IPS-NIHi11 (cell line): ENCODE measurements around the gene FAM219B.
A peak's percentile ranks its signal among the peaks of the same experiment; 100 is the strongest.
"Not testable (repeated sequence)": the region's sequence is repeated elsewhere in the genome, so short reads cannot be mapped to it uniquely, and the experiment has no call there.

Experiments used
- DNase-seq: peaks from one replicate; pipeline ENCODE4 v3.0.0; 2012; ENCODE audit warnings: mixed read lengths, low spot score

FAM219B gene

GRCh38 chr15:74903676-74904075, 3.0 kb downstream of the FAM219B start:
- no peak for DNase-seq

- no peak for DNase-seq
These were observed 4.2 kb downstream of the FAM219B start for GRCh38 chr15:74902295-74903075.

DNA sequence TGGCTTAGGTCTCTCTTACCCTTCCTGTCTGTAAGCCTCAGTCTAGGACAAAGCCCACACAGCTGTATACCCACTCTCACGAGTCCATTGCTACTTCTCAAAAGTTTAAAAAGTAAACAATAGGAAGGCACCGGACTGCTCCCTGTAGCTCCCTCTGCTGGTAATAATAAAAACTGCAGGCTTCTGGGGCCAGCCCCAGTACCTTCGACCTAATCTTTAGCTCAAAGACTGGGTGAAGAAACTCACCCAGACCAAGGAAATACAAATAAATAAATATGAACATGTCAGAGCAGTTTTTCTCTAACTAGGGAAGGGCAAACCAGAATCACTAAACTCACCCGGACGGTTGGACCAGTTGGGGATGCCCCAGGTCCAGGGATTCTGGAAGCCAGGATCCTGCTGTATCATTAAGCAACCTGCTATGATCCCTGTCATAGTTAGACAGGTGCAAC, 5.0 kb downstream of the FAM219B start:
- peak; percentile 82 for DNase-seq

DNA sequence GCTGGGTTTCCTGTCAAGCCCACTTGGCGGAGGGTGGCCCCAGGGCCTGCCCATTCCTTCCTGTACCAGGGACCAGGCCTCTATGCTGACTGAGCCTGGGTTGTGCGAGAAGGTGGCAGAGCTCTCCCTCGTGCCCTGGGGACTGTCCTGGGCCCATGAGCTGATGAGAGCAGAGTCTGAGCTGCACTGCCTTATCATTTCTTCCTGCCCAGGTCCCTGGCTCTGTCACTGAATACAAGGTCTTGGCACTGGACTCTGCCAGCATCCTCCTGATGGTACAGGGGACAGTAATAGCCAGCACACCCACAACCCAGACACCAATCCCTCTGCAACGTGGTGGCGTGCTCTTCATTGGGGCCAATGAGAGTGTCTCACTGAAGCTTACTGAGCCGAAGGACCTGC, 9.3 kb downstream of the FAM219B start:
- DNase-seq = no peak

- no peak for DNase-seq
These were observed 10.3 kb downstream of the FAM219B start for GRCh38 chr15:74896316-74896715.

DNA sequence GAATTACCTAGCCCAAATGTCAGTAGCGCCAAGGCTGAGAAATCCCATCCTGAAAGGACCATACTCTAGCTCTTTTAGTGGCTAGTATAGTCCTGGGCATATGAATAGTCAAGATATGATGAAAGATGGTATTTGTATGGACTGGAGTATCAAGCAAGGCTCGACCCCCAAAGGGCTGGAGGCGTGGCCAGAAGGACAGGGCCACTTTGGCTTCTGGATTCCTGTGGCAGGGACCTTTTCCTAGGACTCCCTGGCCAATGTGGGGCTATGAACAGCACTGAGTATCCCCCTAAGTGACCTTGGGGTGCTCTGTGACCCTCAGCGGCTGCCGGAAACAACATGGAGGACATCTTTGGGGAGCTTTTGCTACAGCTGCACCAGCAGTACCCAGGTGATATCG, 10.8 kb downstream of the FAM219B start:
- DNase-seq = no peak

GRCh38 chr15:74894383-74894782, 12.3 kb downstream of the FAM219B start:
- not testable (repeated sequence) for DNase-seq

DNA sequence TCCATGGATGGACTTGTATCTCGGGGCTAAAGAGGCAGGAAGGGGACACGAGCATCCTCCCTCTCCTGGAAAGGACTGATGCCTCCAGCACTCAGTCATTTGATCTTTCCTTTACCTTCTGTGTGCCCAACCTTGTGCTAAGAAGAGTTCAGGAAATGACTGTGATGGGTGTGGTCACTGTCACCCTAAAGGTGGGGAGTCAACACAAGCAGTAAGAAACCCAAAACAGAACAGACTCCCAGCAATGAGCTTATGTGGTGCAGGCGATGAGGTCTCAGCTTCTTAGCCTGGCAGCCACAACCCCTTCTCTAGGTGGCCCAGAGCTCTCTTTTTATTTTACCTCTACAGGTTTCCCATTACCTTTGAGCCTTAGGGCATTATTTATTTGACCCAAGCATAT, 13.0 kb downstream of the FAM219B start:
- DNase-seq = no peak

GRCh38 chr15:74892931-74893330, 13.7 kb downstream of the FAM219B start:
- no peak for DNase-seq

DNA sequence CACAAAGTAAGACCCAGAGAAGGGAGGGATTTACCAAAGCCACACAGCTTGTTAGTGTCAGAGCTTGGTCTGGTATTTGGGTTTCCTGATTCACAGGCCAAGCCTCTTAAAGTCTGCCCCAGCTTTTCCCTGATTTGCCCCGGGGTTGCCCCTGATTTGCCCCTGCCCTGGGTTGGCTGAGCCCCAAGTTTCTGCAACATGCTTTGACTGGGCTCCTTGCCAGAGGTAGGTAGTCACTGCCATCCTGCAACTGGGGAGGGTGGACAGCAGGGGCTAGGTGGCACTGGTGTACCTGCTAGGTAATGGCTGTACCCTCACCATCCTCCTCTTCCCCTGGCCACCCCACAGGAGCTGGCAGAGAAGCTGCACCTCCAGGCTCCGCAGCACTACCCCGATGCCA, 14.3 kb downstream of the FAM219B start:
- no peak for DNase-seq

DNA sequence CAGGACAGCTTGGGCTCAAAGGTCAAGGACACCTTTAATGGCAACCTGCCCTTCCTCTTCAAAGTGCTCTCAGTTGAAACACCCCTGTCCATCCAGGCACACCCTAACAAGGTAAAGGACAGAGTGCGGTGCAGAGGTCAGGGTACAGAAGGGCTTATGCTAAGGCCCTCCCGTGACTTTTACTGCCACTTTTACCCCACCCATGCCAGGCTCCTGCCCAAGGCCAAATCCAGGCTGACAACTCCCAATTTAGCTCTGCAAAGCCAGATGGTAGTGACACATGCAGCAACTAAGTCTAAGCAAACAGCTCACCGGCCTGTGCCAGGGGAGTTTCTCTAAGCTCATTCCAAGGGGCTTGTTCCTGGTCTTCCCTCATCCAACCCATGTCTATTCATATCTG, 15.2 kb downstream of the FAM219B start:
- no peak for DNase-seq

- no peak for DNase-seq
These were observed 16.0 kb downstream of the FAM219B start for GRCh38 chr15:74890665-74890960.

GRCh38 chr15:74889883-74890664, 16.6 kb downstream of the FAM219B start, which contains the start of gene MPI:
Gene MPI (plus strand): TSS chr15:74890042. CDS start chr15:74890074, 32 bp downstream.
- peak; percentile 99 for DNase-seq

DNA sequence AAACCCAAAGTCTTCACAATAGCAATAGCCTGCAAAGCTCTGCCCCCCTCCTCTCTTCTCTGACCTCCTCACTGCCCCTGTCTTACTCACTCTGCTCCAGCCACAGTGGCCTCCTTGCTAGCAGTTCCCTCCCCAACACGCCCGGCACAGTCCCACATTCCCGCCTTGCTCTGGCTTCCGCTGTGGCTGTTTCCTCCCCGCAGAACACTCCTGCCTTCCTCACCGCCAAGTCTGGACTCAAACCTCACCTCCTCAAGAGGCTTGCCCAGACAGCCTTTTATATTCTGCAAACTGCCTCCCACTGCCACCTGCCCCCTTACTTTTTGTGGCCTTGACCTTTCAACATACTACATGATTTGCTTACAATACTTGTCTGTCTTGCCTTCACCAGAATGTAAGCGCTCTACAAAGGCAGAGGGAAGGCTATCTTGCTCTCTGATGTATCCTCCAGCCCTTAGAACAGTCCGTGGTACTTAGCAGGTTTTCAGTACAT, 17.2 kb downstream of the FAM219B start:
- DNase-seq = peak; percentile 61

- DNase-seq = no peak
These were observed 17.9 kb downstream of the FAM219B start for GRCh38 chr15:74888716-74889115.

- not testable (repeated sequence) for DNase-seq
These were observed 19.0 kb downstream of the FAM219B start for GRCh38 chr15:74887537-74888193.

DNA sequence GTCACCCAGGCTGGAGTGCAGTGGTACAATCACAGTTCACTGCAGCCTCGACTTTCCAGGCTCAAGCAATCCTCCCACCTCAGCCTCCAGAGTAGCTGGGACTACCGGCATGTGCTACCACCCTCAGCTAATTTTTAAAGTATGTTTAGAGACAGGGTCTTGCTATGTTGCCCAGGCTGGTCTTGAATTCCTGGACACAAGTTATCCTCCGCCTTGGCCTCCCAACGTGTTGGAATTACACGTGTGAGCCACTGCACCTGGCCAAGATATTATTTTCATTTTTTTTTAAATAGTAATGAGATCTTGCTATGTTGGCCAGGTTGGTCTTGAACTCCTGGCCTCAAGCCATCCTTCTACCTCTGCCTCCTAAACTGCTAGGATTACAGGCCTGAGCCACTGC, 21.2 kb downstream of the FAM219B start:
- no peak for DNase-seq

DNA sequence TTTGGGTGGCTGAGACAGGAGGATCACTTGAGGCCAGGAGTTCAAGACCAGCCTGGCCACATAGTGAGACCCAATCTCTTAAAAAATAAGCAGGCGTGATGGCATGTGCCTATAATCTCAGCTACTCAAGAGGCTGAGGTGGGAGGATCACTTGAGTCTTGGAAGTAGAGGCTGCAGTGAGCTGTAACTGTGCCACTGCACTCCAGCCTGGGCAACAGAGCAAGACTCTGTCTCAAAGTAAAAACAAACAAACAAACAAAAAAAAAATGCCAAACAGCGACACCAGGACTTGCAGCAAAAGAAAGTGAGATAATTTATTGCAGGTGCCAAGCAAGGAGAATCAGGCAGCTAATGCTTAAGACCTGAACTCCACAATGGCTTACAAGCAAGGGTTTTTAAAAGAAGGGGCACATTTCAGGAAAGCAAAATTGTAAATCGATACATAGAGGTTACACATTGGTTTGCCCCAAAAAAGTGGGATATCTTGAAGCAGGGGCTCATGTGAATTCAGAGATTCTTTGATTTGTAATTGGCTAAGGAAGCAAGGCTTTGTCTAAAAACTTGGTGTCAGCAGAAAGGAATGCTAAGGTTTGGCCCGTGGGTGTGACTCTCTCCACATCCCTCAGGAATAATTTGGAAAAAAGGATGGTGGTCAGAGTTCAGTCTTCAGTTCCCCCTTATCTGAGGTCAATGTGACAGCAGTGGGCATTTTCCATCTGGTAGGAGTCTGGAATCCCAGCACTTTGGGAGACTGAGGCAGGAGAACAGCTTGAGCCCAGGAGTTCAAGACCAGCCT, 22.0 kb downstream of the FAM219B start:
- no peak for DNase-seq

- DNase-seq = no peak
These were observed 24.1 kb downstream of the FAM219B start for GRCh38 chr15:74882528-74882927.

DNA sequence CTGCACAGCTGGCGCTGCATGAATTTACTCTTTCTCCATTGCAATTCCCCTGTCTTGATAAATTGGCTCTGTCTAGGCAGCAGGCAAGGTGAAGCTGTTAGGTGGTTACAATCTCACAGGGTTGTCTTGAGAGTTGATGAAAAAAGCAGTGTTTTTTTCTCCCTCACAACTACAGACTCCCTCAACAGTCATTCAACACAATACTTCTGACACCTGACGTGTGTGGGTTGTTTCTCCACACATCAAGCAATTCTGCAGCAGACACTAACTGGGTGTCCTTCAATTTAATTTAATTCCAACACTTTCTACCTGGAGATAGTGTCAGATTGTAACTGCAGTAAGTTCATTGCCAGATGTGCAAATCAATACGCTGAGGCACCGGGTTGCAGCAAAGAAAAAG, 28.4 kb downstream of the FAM219B start:
- DNase-seq = no peak

- no peak for DNase-seq
These were observed 32.8 kb downstream of the FAM219B start for GRCh38 chr15:74873756-74874424.
